ENCODE results near the gene SERPINA5.
"Not testable (repeated sequence)": the region's sequence is repeated elsewhere in the genome, so short reads cannot be mapped to it uniquely, and the experiment has no call there.

The SERPINA5 gene

GRCh38 chr14:94602722-94603121 lies 21.5 kb downstream of the SERPINA5 start:
- TF ChIP-seq, protein P1, sequence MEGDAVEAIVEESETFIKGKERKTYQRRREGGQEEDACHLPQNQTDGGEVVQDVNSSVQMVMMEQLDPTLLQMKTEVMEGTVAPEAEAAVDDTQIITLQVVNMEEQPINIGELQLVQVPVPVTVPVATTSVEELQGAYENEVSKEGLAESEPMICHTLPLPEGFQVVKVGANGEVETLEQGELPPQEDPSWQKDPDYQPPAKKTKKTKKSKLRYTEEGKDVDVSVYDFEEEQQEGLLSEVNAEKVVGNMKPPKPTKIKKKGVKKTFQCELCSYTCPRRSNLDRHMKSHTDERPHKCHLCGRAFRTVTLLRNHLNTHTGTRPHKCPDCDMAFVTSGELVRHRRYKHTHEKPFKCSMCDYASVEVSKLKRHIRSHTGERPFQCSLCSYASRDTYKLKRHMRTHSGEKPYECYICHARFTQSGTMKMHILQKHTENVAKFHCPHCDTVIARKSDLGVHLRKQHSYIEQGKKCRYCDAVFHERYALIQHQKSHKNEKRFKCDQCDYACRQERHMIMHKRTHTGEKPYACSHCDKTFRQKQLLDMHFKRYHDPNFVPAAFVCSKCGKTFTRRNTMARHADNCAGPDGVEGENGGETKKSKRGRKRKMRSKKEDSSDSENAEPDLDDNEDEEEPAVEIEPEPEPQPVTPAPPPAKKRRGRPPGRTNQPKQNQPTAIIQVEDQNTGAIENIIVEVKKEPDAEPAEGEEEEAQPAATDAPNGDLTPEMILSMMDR (IDR thresholded peaks at IDR 0.05; ENCODE audit: low read depth, low read length) = no peak
- DNase-seq (ENCODE audit: extremely low read depth, low read depth) = no peak

DNA sequence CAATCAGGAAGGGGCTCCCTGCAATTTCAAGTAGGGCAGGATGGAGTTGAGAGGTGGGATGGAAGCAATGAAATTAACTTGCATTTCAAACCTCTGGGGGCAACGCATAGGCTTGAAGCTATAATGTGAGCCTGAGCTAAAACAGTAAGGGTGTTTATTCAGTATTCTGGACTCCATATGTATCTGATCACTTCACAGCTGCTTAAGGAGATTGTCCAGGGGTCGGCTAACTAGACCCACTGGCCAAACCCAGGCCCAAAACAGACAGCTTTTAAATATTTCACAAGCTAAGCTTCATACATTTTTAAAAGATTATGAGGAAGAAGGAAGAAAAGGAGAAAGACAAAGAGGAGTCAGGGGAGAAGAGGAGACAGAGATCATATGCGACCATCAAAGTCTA lies 24.1 kb downstream of the SERPINA5 start:
- DNase-seq (ENCODE audit: extremely low read depth, low read depth) = no peak
- TF ChIP-seq, protein P1 (IDR thresholded peaks at IDR 0.05; ENCODE audit: low read depth, low read length) = no peak

GRCh38 chr14:94608966-94609365 lies 27.7 kb downstream of the SERPINA5 start:
- DNase-seq (ENCODE audit: extremely low read depth, low read depth) = not testable (repeated sequence)

- no peak for DNase-seq (ENCODE audit: extremely low read depth, low read depth)
- TF ChIP-seq, protein P1 (IDR thresholded peaks at IDR 0.05; ENCODE audit: low read depth, low read length) = no peak
Measured at GRCh38 chr14:94611179-94611578, 30.0 kb downstream of the SERPINA5 start.

DNA sequence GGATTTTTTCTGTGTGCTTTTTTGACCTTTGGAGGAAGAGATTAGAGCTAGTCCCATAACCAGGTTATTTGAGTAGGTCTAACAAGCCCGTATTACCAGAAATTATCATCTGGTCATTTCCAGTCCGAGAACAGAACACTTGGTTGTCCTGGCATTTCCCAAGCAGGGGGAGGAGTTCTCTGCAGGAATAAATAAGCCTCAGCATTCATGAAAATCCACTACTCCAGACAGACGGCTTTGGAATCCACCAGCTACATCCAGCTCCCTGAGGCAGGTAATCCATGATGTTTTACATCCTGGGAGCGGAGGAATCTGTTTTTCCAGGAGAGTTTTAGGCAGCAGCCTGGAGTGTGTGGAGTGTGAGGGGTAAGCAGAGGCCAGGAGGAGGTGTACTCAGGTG lies 30.9 kb downstream of the SERPINA5 start, which contains the start of gene SERPINA3:
Gene SERPINA3 (plus strand): TSS at position 218 of the 400 bp plus-strand sequence. CDS start 2,051 bp downstream, outside the sequence.
- TF ChIP-seq, protein P1 (IDR thresholded peaks at IDR 0.05; ENCODE audit: low read depth, low read length) = no peak
- no peak for DNase-seq (ENCODE audit: extremely low read depth, low read depth)

- TF ChIP-seq, protein P1 (IDR thresholded peaks at IDR 0.05; ENCODE audit: low read depth, low read length) = no peak
- no peak for DNase-seq (ENCODE audit: extremely low read depth, low read depth)
Measured at GRCh38 chr14:94612580-94613554, 31.6 kb downstream of the SERPINA5 start.

GRCh38 chr14:94613720-94614644 lies 32.8 kb downstream of the SERPINA5 start:
- TF ChIP-seq, protein P1 (IDR thresholded peaks at IDR 0.05; ENCODE audit: low read depth, low read length) = no peak
- no peak for DNase-seq (ENCODE audit: extremely low read depth, low read depth)
